CD14-positive monocyte (primary cell): Measurements from ENCODE around the gene XAB2. TPM values are rescaled to one million over a fixed set of nuclear protein-coding genes. Genes with fewer than 3 reads are reported as not detected.

ENCODE experiments used
- DNase-seq, 3 donors: peaks; one replicate each; pipeline ENCODE4 v3.0.0-alpha.2; 2011 to 2022
- H2AFZ ChIP-seq: 2 replicates; pipeline ENCODE4 v1.6.0; 2012; ENCODE audit warnings: mild to moderate bottlenecking, low read depth, low read length, inconsistent platforms; ENCODE audit not compliant: insufficient read depth, poor library complexity, severe bottlenecking
- H3K27ac ChIP-seq, 2 donors: 1 replicate in 1 of 2; 2 replicates in 1 of 2; pipeline ENCODE4 v1.5.1; 2012 to 2013; ENCODE audit warnings: low read length in 2 of 2, control low read depth in 1 of 2, inconsistent platforms in 1 of 2, low read depth in 1 of 2, mild to moderate bottlenecking in 1 of 2
- H3K27me3 ChIP-seq, 2 donors: one replicate each; pipeline versions ENCODE4 v1.6.0 to v1.6.1; 2011 to 2013; ENCODE audit warnings: low read length in 2 of 2; ENCODE audit not compliant: control insufficient read depth in 2 of 2, insufficient read depth in 2 of 2
- H3K36me3 ChIP-seq, 2 donors: replicated peaks in 1 of 2; 1 replicate in 1 of 2; 2 replicates in 1 of 2; pipeline versions ENCODE4 v1.5.1 to v1.6.1; 2012 to 2013; ENCODE audit warnings: low read length in 2 of 2, control low read depth in 1 of 2, inconsistent platforms in 1 of 2, mild to moderate bottlenecking in 1 of 2; ENCODE audit not compliant: insufficient read depth in 2 of 2, control insufficient read depth in 1 of 2
- H3K4me1 ChIP-seq, 2 donors: 1 replicate in 1 of 2; 2 replicates in 1 of 2; pipeline versions ENCODE4 v1.5.1 to v1.6.1; 2012 to 2013; ENCODE audit warnings: low read length in 2 of 2, control low read depth in 1 of 2, inconsistent platforms in 1 of 2, mild to moderate bottlenecking in 1 of 2, moderate library complexity in 1 of 2; ENCODE audit not compliant: insufficient read depth in 2 of 2, control insufficient read depth in 1 of 2
- H3K4me2 ChIP-seq: replicated peaks from 2 replicates; pipeline ENCODE3; 2012; ENCODE audit warnings: low read length, moderate library complexity, mild to moderate bottlenecking; ENCODE audit not compliant: poor library complexity, severe bottlenecking; ENCODE audit errors: extremely low read depth
- H3K4me3 ChIP-seq, 3 experiments: fragments of 200-600 bp in 1 of 3; sonication (generic) in 1 of 3; replicated peaks in 1 of 3; 1 replicate in 2 of 3; 2 replicates in 1 of 3; pipeline ENCODE4 v1.5.1; 2011 to 2013; ENCODE audit warnings: low read length in 3 of 3, mild to moderate bottlenecking in 3 of 3, control low read depth in 2 of 3, low read depth in 2 of 3, inconsistent platforms in 1 of 3, moderate library complexity in 1 of 3
- H3K79me2 ChIP-seq: 2 replicates; pipeline ENCODE4 v1.6.0; 2012; ENCODE audit warnings: mild to moderate bottlenecking, control low read depth, inconsistent platforms, low read length, moderate library complexity; ENCODE audit not compliant: insufficient read depth
- H3K9ac ChIP-seq: 2 replicates; pipeline ENCODE4 v1.6.0; 2017; ENCODE audit warnings: low read length, mild to moderate bottlenecking; ENCODE audit not compliant: insufficient read depth, poor library complexity, severe bottlenecking
- H3K9me3 ChIP-seq, 2 donors: replicated peaks in 1 of 2; 1 replicate in 1 of 2; 2 replicates in 1 of 2; pipeline versions ENCODE4 v1.5.1 to v1.6.1; 2012 to 2013; ENCODE audit warnings: low read length in 2 of 2, control low read depth in 1 of 2; ENCODE audit not compliant: control insufficient read depth in 1 of 2, insufficient read depth in 1 of 2
- H4K20me1 ChIP-seq: 2 replicates; pipeline ENCODE4 v1.6.0; 2012; ENCODE audit warnings: mild to moderate bottlenecking, low read length, control low read depth, moderate library complexity; ENCODE audit not compliant: insufficient read depth
- H3K27ac Mint-ChIP-seq, 7 donors: one replicate each; pipeline ENCODE4 v1.8.0; 2020; ENCODE audit warnings: mild to moderate bottlenecking in 7 of 7, mixed read lengths in 7 of 7, moderate library complexity in 6 of 7, inconsistent platforms in 2 of 7
- H3K27me3 Mint-ChIP-seq, 3 donors: one replicate each; pipeline ENCODE4 v1.8.0; 2021 to 2022; ENCODE audit warnings: low read depth in 3 of 3, mild to moderate bottlenecking in 3 of 3, mixed read lengths in 3 of 3, moderate library complexity in 3 of 3, inconsistent platforms in 1 of 3
- H3K36me3 Mint-ChIP-seq, 2 donors: one replicate each; pipeline ENCODE4 v1.8.0; 2020; ENCODE audit warnings: mixed read lengths in 2 of 2, inconsistent platforms in 1 of 2, mild to moderate bottlenecking in 1 of 2
- H3K4me1 Mint-ChIP-seq: one replicate; pipeline ENCODE4 v1.8.0; 2020; ENCODE audit warnings: mild to moderate bottlenecking, mixed read lengths
- H3K4me3 Mint-ChIP-seq, 2 donors: one replicate each; pipeline ENCODE4 v1.8.0; 2020; ENCODE audit warnings: mild to moderate bottlenecking in 2 of 2, mixed read lengths in 2 of 2, moderate library complexity in 1 of 2
- H3K9me3 Mint-ChIP-seq, 7 donors: one replicate each; pipeline ENCODE4 v1.8.0; 2020 to 2022; ENCODE audit warnings: mixed read lengths in 7 of 7, mild to moderate bottlenecking in 6 of 7, moderate library complexity in 6 of 7, inconsistent platforms in 2 of 7
- CTCF ChIP-seq: fragments of 200-600 bp; IDR thresholded peaks from one replicate; pipeline ENCODE4 v1.8.0; 2022; ENCODE audit warnings: antibody characterized with exemption, mild to moderate bottlenecking
- WGBS: methylation state at CpG from one replicate; pipeline ENCODE4 v1.1.5; 2013; ENCODE audit warnings: missing lambda C conversion rate; ENCODE audit not compliant: insufficient coverage; 5-methylcytosine and 5-hydroxymethylcytosine counted together
- intact Hi-C, 2 donors: fragments of 100-400 bp; cut with micrococcal nuclease; formaldehyde crosslinking; loops; one replicate each; pipeline versions ENCODE4 v1.15.0 to v1.15.1; 2023
- polyA plus RNA-seq, 3 donors: library from polyadenylated mRNA; depleted of rRNA in 1 of 3; unstranded in 2 of 3; stranded (reverse) in 1 of 3; fragments of 300-500 nt in 2 of 3; fragments of >200 nt in 1 of 3; fragmentation: Illumina TruSeq in 2 of 3; gene quantifications; 1 replicate in 2 of 3; 2 replicates in 1 of 3; pipeline ENCODE4 v1.2.3, GENCODE V29; 2012 to 2021

XAB2 gene
- polyA plus RNA-seq, 3 donors = 4.6 to 55.7 (median 8.8) TPM

GRCh38 chr19:7665076-7665475, 35.7 kb upstream of the XAB2 start:
- Mint-ChIP-seq H3K4me1 (peaks cover 34% of the 10 kb centered on the region), H3K4me3 (no peak overlapping the region), H3K9me3 (peaks cover 0 to 2% (median 0%) of the 10 kb centered on the region in 7 donors), H3K36me3 (no peaks in the 10 kb centered on the region), H3K27ac (no peak overlapping the region), H3K27me3 (peaks cover 0 to 10% (median 0%) of the 10 kb centered on the region in 3 donors)
- Histone ChIP-seq H2AFZ (no peak overlapping the region), H3K79me2 (peaks cover 15% of the 10 kb centered on the region), H3K36me3 (no peaks in the 10 kb centered on the region), H4K20me1 (no peaks in the 10 kb centered on the region), H3K4me3 (no peak overlapping the region), H3K9ac (no peak overlapping the region), H3K9me3 (no peaks in the 10 kb centered on the region), H3K4me2 (no peak overlapping the region), H3K4me1 (peaks cover 29 to 40% of the 10 kb centered on the region in 2 donors), H3K27me3 (no peaks in the 10 kb centered on the region), H3K27ac (no peak overlapping the region)
- TF ChIP-seq CTCF = no peak
- intact Hi-C loops = no loop called here
- no peak for DNase-seq
- 13% methylated on average over 1 of the region's 4 CpGs for whole genome bisulfite sequencing

GRCh38 chr19:7663706-7664105, 34.4 kb upstream of the XAB2 start:
- Histone ChIP-seq H3K4me3 (no peak overlapping the region), H3K36me3 (no peaks in the 10 kb centered on the region), H3K9me3 (no peaks in the 10 kb centered on the region), H3K4me2 (no peak overlapping the region), H3K27me3 (no peaks in the 10 kb centered on the region), H3K27ac (no peak overlapping the region), H2AFZ (no peak overlapping the region), H4K20me1 (no peaks in the 10 kb centered on the region), H3K79me2 (peaks cover 4% of the 10 kb centered on the region), H3K9ac (no peak overlapping the region), H3K4me1 (peaks cover 22 to 34% of the 10 kb centered on the region in 2 donors)
- intact Hi-C loops = no loop called here
- Mint-ChIP-seq H3K27ac (no peak overlapping the region), H3K9me3 (peaks cover 0 to 2% (median 0%) of the 10 kb centered on the region in 7 donors), H3K36me3 (no peaks in the 10 kb centered on the region), H3K4me3 (no peak overlapping the region), H3K4me1 (peaks cover 26% of the 10 kb centered on the region), H3K27me3 (peaks cover 0 to 10% (median 0%) of the 10 kb centered on the region in 3 donors)
- WGBS = 100% methylated on average over 2 of the region's 7 CpGs
- no peak for TF ChIP-seq CTCF
- no peak for DNase-seq
